GM13977 (cell line): ENCODE data around the gene SCGB2B2.

ENCODE experiments used
- DNase-seq: peaks from one replicate; pipeline ENCODE4 v3.0.0; 2012; ENCODE audit warnings: low spot score
- in situ Hi-C: fragments of 300-500 bp; cut with MboI; formaldehyde crosslinking; loops from one replicate; pipeline ENCODE4 v1.12.0; 2022; ENCODE audit warnings: low sequenced_read_pairs, low pct_unique_long_range_greater_than_20kb, mixed read lengths, inconsistent platforms; ENCODE audit not compliant: unreplicated experiment
- TF ChIP-seq, protein P1 (sequence below): IDR thresholded peaks from 2 replicates; pipeline ENCODE4 v1.5.1; 2012; ENCODE audit warnings: mild to moderate bottlenecking, control low read depth; ENCODE audit not compliant: insufficient read depth; ENCODE audit errors: extremely low read depth, missing control alignments

SCGB2B2 gene

GRCh38 chr19:34639491-34640085 lies 37.4 kb downstream of the SCGB2B2 start:
- in situ Hi-C loops = no loop called here
- TF ChIP-seq, protein P1, sequence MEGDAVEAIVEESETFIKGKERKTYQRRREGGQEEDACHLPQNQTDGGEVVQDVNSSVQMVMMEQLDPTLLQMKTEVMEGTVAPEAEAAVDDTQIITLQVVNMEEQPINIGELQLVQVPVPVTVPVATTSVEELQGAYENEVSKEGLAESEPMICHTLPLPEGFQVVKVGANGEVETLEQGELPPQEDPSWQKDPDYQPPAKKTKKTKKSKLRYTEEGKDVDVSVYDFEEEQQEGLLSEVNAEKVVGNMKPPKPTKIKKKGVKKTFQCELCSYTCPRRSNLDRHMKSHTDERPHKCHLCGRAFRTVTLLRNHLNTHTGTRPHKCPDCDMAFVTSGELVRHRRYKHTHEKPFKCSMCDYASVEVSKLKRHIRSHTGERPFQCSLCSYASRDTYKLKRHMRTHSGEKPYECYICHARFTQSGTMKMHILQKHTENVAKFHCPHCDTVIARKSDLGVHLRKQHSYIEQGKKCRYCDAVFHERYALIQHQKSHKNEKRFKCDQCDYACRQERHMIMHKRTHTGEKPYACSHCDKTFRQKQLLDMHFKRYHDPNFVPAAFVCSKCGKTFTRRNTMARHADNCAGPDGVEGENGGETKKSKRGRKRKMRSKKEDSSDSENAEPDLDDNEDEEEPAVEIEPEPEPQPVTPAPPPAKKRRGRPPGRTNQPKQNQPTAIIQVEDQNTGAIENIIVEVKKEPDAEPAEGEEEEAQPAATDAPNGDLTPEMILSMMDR = peak; percentile 82
- DNase-seq = peak; percentile 50

DNA sequence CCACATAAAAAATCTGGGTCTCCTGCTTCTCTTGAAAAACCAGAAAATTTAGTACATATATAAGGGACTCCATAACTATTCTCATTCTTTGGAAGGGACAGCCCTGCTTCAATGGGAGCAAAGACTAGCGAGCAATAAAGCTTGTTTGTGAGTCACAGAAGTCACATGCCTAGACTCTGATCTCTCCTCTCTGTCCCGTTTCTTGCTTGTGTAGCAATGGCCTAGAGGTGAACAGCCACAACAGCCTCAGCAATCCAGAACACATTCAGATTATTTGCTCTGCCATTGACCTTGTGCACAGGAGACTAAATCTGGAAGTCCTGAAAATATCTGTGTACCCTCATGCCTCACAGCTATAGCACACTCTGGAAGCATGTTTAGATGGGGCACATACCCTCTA lies 43.2 kb downstream of the SCGB2B2 start:
- in situ Hi-C loops = no loop called here
- DNase-seq = no peak
- TF ChIP-seq, protein P1 = no peak
